ENCODE data around the gene NDST1. TPM values are rescaled to one million over a fixed set of nuclear protein-coding genes. Genes with fewer than 3 reads are reported as not detected.

NDST1 gene
- total and polyA plus RNA-seq, 2 experiments from 2014 or later: 39.1 to 129 TPM

DNA sequence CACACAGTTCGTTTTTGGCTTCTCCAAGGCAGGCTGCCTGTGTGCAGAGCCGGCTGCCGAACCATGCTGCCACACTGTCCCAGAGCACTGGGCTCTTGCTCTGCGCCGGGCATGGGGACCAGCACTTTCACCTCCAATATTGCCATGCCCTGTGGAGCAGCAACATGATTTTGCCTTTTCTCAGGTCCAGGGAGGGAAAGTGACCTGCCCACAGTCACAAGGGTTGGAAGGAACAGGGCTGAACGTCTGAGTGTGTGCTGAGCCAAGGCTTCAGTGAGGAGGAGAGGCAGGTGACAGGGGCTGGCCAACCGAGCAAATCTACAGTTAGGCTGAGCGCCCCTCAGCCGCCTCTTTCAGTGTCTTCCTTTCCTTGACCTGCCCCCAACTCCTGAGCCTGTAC, 98.5 kb downstream of the NDST1 start:
- no peak overlapping the region for H3K9ac ChIP-seq
- H3K79me2 ChIP-seq (ENCODE audit: insufficient read depth): no peaks in the 10 kb centered on the region
- H3K36me3 ChIP-seq (ENCODE audit: low read depth): no peaks in the 10 kb centered on the region
- no peaks in the 10 kb centered on the region for H3K9me3 ChIP-seq (ENCODE audit: low read depth)
- no peak for TF ChIP-seq EZH2 (IDR thresholded peaks at IDR 0.05; ENCODE audit: insufficient read depth, poor library complexity, severe bottlenecking)
- TF ChIP-seq EZH2phosphoT487 (IDR thresholded peaks at IDR 0.05; ENCODE audit: insufficient read depth, low read depth): no peak
- no peaks in the 10 kb centered on the region for H3K4me1 ChIP-seq (ENCODE audit: insufficient read depth)
- 72 to 78% methylated on average over 9 of the region's 9 CpGs for WGBS, 2 experiments (ENCODE audit: low coverage in 1 of 2, low lambda C conversion rate in 2 of 2, missing lambda C conversion rate in 2 of 2)
- in situ Hi-C loops (cut with MboI): no loop called here
- no peak for DNase-seq
- no peak overlapping the region for H3K27ac ChIP-seq
- no peaks in the 10 kb centered on the region for H4K20me1 ChIP-seq (ENCODE audit: insufficient read depth)
- no peaks in the 10 kb centered on the region for H3F3A ChIP-seq (ENCODE audit: insufficient read depth)
- no peaks in the 10 kb centered on the region for H3K9me2 ChIP-seq (ENCODE audit: insufficient read depth)
- no peak overlapping the region for H3K4me2 ChIP-seq (ENCODE audit: unreplicated experiment)
- H3K27me3 ChIP-seq (replicated peaks; ENCODE audit: insufficient read depth): no peaks in the 10 kb centered on the region
- no peak overlapping the region for H2AFZ ChIP-seq
- H3K4me3 ChIP-seq: no peak overlapping the region

DNA sequence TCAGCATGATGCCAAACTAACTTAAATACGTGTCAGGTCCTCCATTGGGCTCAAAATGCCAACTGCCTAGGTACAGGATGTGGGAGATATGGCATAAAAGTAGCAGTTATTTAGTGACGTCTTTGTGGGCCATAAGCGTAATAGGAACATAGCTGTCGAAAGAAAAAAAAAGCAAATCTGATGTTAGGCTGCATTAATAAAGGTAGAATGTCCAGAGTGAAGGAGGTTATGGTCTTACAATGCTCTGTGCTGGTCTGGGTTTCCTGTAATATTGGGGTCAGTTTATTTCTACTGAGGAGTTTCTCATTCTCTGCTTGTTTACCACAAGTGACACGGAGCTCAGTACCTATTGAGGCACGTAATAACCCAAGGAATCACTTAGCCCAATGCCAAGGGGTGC, 99.2 kb downstream of the NDST1 start:
- Histone ChIP-seq H3K27me3 (replicated peaks; ENCODE audit: insufficient read depth) (no peaks in the 10 kb centered on the region), H3K36me3 (ENCODE audit: low read depth) (no peaks in the 10 kb centered on the region), H2AFZ (no peak overlapping the region), H3K9ac (no peak overlapping the region), H4K20me1 (ENCODE audit: insufficient read depth) (no peaks in the 10 kb centered on the region), H3K4me1 (ENCODE audit: insufficient read depth) (no peaks in the 10 kb centered on the region), H3K9me2 (ENCODE audit: insufficient read depth) (no peaks in the 10 kb centered on the region), H3K27ac (no peak overlapping the region), H3K79me2 (ENCODE audit: insufficient read depth) (no peaks in the 10 kb centered on the region), H3K4me2 (ENCODE audit: unreplicated experiment) (no peak overlapping the region), H3F3A (ENCODE audit: insufficient read depth) (no peaks in the 10 kb centered on the region), H3K4me3 (no peak overlapping the region), H3K9me3 (ENCODE audit: low read depth) (no peaks in the 10 kb centered on the region)
- WGBS, 2 experiments (ENCODE audit: low coverage in 1 of 2, low lambda C conversion rate in 2 of 2, missing lambda C conversion rate in 2 of 2): 84 to 85% methylated on average over 6 of the region's 6 CpGs
- in situ Hi-C loops (cut with MboI): no loop called here
- no peak for DNase-seq
- TF ChIP-seq EZH2 (IDR thresholded peaks at IDR 0.05; ENCODE audit: insufficient read depth, poor library complexity, severe bottlenecking) (no peak), EZH2phosphoT487 (IDR thresholded peaks at IDR 0.05; ENCODE audit: insufficient read depth, low read depth) (no peak)

Other genes with a start within 250 kb of the NDST1 start
- 0.43 and 0.51 TPM in 2 replicates for gene CAMK2A, start 218.4 kb upstream of the NDST1 start, total RNA-seq (2014; rRNA removed; shearing (Covaris generic))
- gene CAMK2A, start 218.4 kb upstream of the NDST1 start, polyA plus RNA-seq (2016; fragmentation: Nextera tagmentation; extraction: Ambion mirVana): not detected in 2 replicates
- gene ARSI, start 205.2 kb upstream of the NDST1 start, total RNA-seq (2014; rRNA removed; shearing (Covaris generic)): 4.2 and 4.3 TPM in 2 replicates
- gene ARSI, start 205.2 kb upstream of the NDST1 start, polyA plus RNA-seq (2016; fragmentation: Nextera tagmentation; extraction: Ambion mirVana): 0.72 and 1.0 TPM in 2 replicates
- 18.0 and 22.5 TPM in 2 replicates for gene TCOF1, start 150.4 kb upstream of the NDST1 start, total RNA-seq (2014; rRNA removed; shearing (Covaris generic))
- gene TCOF1, start 150.4 kb upstream of the NDST1 start, polyA plus RNA-seq (2016; fragmentation: Nextera tagmentation; extraction: Ambion mirVana): 15.1 and 16.3 TPM in 2 replicates
- gene CD74, start 95.2 kb upstream of the NDST1 start, total RNA-seq (2014; rRNA removed; shearing (Covaris generic)): 0.25 TPM in 1 of 2 replicates, not detected in the other
- gene CD74, start 95.2 kb upstream of the NDST1 start, polyA plus RNA-seq (2016; fragmentation: Nextera tagmentation; extraction: Ambion mirVana): 2.7 and 6.1 TPM in 2 replicates
- 1,694 and 1,749 TPM in 2 replicates for gene RPS14, start 58.4 kb upstream of the NDST1 start, total RNA-seq (2014; rRNA removed; shearing (Covaris generic))
- 1,343 and 1,380 TPM in 2 replicates for gene RPS14, start 58.4 kb upstream of the NDST1 start, polyA plus RNA-seq (2016; fragmentation: Nextera tagmentation; extraction: Ambion mirVana)
- 6.1 and 7.7 TPM in 2 replicates for gene SYNPO, start 132.5 kb downstream of the NDST1 start, total RNA-seq (2014; rRNA removed; shearing (Covaris generic))
- gene SYNPO, start 132.5 kb downstream of the NDST1 start, polyA plus RNA-seq (2016; fragmentation: Nextera tagmentation; extraction: Ambion mirVana): 5.6 and 6.3 TPM in 2 replicates
- gene MYOZ3, start 153.1 kb downstream of the NDST1 start, total RNA-seq (2014; rRNA removed; shearing (Covaris generic)): 0.13 and 0.32 TPM in 2 replicates
- 0.18 and 0.71 TPM in 2 replicates for gene MYOZ3, start 153.1 kb downstream of the NDST1 start, polyA plus RNA-seq (2016; fragmentation: Nextera tagmentation; extraction: Ambion mirVana)
- 24.6 and 25.8 TPM in 2 replicates for gene RBM22, start 192.9 kb downstream of the NDST1 start, total RNA-seq (2014; rRNA removed; shearing (Covaris generic))
- gene RBM22, start 192.9 kb downstream of the NDST1 start, polyA plus RNA-seq (2016; fragmentation: Nextera tagmentation; extraction: Ambion mirVana): 35.5 and 36.7 TPM in 2 replicates

Data from GM23248 (cell line).